Pulmonary artery endothelial cell (primary cell): ENCODE measurements around the gene FSTL1. TPM values are rescaled to one million over a fixed set of nuclear protein-coding genes. Genes with fewer than 3 reads are reported as not detected.

ENCODE experiments used
- DNase-seq: peaks from one replicate; pipeline ENCODE4 v3.0.0-alpha.2; 2011; ENCODE audit warnings: low read depth, low spot score
- total RNA-seq: library from RNA; depleted of rRNA; stranded (reverse); fragments of >200 nt; gene quantifications from 2 replicates; pipeline ENCODE4 v1.2.3, GENCODE V29; 2014

Gene FSTL1, protein sequence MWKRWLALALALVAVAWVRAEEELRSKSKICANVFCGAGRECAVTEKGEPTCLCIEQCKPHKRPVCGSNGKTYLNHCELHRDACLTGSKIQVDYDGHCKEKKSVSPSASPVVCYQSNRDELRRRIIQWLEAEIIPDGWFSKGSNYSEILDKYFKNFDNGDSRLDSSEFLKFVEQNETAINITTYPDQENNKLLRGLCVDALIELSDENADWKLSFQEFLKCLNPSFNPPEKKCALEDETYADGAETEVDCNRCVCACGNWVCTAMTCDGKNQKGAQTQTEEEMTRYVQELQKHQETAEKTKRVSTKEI
- total RNA-seq = 517 and 690 TPM in 2 replicates

DNA sequence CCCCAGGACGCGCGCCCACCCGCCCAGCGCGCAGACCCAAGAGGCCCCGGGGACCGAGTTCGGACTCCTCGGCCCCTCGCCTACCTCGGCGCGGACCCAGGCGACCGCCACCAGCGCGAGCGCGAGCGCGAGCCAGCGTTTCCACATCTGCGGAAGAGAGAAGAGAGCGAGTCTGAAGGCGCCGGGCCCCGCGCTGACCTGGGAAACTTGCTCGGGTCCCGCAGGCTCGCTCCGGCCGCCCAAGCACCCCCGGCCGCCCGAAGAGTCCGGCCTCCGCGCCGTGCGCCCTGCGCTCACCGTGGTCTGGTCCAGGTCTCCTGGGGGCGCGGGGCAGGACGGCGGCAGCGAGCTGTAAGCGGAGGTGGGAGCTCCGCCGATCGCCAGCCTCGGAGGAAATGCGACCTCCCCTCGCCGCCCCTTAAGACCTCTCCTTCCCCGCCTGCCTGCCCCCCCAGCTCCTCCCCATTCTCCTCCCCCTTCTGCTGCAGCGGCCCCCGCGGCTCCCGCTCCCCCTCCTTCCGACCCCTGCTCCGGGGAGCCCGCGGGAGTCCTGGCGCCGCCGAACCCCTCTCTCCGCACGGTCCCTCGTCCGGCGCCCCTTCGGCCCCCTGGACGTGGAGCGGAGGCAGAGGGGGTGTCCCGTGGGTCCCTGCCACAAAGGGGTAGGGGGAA is at the start of gene FSTL1:
TSS of gene FSTL1 (minus strand) at position 393 of the 672 bp plus-strand sequence. CDS start at position 147, 246 bp downstream.
- no peak for DNase-seq

DNA sequence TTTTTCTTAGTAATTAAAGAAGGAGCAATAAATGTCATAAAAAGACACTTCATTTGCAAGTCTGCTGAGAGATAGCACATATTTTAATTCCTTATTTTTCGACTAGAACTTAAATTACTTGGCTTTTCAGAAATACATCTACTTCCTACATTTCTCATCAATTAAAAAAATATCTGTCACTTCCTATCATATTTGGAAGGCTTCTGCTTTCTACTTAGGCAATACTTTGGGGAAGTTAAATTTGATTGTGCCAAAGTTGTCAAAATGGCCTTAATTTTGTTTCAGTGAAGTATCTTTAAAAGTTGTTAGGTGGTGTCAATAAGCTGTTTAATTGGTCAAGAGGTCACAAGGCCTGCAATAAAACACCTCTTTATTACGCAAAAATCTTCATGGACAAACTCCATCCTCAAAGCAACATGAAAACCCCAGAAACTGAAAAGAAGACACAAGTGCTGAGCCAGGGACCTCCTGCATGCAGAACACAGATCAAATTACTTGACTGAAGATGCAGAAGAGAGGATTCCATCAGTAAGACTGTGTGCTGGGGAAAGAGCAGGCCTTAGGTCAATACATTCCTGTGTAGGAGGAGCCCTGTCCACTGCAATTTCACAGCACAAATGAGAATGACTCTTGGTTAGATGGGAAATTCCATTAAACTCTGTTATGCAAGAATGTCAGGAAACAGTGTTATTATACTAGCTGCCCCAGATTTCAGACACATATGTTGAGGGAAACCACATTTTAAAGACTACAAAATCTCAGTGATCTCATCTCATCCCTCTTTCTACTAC is 48.0 kb upstream of the FSTL1 start:
- peak; percentile 41 for DNase-seq

DNA sequence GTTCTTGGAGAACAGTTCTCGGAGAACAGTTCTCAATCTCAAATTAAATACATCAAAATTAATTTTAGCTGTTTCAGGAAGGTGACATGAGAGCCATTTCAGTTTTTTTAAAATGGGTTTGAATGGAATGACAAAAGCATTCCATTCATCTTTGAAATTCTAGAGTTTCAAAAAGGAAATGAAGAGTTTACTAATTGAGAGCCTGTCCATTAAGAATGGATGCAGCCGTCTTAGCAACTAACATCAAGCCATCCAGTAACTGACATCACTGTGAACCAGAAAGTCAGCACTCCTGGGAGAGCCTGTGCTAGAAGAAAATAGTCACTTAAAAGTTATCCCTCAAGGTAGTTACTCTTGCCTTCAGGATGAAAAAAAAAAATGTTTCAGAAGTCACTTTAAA is 47.0 kb upstream of the FSTL1 start:
- DNase-seq = no peak

DNA sequence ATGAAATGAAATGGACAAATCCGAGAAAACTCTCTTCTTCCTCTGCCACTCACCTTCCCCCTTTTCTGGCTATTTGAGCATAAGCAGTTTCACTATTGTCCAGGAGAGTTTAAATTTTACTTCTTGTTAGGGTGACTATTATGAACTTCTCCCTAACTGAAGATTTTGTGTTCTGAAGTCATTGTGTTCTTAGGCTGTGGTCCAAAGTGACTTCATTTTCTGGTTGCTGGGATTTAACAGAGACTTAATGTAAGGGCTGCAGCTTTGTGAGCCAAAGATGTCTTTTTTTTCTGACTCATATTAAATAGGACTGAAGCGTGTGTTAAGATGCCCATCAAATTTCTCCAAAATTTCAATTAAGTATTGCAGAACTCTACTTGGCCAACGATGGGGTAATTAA is 46.5 kb upstream of the FSTL1 start:
- peak; percentile 60 for DNase-seq

DNA sequence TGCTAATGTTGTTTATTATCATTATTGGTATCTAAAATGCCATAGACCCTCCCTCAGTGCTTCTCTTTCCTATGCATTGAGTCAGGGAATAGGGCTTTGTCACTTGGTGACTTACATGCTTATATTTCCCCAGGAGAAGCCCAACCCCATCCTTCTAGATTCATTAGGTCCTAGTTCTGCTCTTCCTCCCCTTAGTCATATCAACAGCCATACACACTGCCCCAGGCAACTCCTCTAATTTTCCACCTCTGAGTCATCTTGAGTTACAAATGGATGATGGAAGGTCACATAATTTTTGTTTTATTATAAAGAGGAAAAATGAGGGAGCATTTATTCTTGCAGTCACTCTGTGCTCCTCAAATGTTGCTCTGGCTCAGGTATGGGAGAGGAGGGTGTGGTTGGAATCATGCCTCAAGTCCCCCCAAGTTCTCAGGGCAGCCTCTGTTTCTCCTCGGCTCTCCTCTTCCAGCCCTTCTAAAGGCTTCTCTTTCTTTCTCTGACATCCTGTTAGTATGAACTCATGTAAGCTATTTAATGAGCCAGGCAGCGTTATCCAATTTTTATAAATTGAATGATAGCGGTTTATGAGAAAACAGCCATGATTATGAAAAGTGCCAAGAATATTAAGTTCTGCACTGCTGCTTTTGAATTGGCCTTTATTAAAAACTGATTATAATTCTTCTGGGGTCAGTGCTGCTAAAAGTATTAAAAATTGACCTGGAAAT is 45.6 kb upstream of the FSTL1 start:
- peak; percentile 20 for DNase-seq

DNA sequence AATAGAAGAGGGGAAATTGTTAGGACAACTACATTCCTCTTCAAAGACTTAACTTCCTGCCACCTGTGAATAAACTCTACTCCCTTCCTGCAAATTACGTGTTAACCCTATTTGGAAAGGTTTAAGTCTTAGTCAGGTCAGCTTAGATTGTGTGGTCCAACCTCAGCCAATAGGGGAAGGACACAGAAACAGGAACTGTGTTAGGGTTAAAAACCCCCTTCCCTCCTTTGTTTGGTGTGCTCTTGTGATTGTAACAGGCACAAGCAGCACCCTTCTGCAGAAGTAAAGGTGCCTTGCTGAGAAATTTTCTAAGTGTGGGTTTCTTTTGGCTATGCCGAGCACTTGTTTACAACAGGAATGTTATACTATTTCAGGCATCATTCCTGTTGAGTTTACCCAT is 45.0 kb upstream of the FSTL1 start:
- DNase-seq = no peak

DNA sequence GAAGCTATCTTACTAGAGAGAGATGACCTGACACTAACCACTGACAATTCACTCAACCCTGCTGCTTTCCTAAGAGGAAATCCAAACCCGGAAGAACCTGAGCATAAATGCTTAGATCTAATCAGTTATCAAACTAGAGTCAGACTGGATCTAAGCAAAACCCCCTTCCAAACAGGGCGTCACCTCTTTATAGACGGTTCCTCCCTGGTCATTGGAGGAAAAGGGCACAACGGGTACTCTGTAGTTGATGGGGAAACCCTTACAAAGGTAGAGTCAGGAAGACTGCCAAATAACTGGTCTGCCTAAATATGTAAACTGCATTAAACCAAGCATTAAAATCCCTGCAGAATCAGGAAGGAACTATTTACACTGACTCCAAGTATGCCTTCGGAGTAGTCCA is 41.3 kb upstream of the FSTL1 start:
- no peak for DNase-seq

DNA sequence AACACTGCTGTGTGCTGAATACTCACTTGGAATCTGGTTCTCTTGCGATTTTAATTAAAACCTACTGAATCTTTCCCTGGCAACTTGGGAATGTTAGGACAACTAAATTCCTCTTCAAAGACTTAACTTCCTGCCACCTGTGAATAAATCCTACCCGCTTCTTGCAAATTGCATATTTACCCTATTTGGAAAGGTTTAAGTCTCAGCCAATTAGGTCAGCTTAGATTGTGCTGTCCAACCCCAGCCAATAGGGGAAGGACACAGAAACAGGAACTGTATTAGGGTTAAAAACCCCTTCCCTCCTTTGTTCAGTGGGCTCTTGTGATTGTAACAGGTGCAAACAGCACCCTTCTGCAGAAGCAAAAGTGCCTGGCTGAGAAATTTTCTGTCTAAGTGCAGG is 38.6 kb upstream of the FSTL1 start:
- no peak for DNase-seq

DNA sequence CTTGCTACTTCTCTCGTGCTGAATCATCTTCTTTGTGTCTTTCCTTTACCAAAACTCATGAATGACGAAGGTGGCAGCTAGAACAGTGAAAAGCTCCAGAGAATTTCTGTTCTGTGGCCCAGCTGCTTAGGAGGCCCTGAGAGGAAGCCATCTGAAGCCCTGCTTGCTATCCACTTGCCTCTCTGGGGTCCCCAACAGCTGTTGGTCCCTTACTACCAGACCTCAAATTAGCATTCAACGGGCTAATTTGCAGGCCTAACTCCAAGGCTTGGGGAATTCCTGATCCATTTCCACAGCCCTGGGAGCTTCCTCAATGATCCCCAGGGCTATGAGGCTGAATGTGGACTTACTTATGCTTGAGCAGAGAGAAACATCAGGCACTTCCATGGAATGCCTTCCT is 37.5 kb upstream of the FSTL1 start:
- DNase-seq = no peak

DNA sequence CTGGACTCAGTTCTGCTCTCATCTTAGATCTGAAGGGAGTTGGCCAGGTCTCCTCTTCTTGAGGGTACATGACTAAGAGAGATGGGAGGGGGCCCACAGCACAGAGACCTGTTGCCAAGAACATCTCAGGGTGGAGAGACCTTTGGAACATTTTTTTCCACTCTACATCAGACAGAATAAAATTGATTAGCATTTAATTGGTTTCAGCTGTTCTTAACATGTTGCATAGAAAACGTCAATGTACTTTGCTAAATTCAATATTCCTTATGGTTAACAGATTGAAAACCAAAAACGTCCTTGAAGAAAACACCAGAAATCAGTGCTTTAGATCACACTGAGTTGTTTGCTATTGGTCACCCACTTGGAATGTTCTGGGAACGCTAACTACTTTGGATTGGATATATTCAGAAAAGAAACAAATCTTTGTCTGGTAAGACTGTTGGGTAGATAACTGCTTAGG is 36.4 kb upstream of the FSTL1 start:
- DNase-seq = no peak

DNA sequence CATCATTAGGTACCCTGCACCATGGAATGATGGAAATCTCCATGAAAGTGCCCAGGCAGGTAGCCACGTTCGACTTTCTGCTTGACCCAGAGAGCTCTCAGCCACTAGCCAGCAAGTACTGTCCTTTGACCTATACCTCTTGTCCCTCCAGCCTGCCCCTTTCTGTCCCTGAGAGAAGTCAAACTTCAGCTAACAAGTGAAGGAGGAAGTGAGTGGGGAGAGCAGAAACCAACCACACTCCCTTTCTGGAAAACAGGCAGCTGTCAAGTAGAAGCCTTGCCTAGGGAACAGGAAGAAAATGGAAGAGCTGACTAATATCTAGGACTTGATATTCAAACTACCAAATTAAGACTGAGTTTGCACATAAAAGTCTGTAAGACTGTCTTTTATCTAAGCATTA is 30.3 kb upstream of the FSTL1 start:
- DNase-seq = no peak

DNA sequence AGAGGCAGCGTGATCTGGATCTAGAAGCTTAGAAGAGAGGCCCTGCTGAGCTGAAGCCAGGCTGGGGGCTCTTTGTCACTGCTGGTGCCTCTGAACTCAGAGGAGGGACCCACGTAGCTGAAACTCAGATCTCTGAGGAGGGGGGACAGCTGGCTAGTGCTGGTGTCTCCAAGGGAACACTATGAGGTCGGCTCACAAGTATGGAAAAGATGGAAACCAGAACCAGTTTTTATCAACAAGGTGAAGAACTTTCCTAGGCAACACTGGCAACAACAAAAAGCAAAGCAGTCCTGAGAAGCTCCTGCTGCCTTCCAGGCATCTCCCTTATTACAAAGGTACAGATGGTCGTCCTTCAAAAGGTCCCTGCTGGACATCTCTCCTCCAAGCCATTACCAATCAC is 27.0 kb upstream of the FSTL1 start:
- no peak for DNase-seq

DNA sequence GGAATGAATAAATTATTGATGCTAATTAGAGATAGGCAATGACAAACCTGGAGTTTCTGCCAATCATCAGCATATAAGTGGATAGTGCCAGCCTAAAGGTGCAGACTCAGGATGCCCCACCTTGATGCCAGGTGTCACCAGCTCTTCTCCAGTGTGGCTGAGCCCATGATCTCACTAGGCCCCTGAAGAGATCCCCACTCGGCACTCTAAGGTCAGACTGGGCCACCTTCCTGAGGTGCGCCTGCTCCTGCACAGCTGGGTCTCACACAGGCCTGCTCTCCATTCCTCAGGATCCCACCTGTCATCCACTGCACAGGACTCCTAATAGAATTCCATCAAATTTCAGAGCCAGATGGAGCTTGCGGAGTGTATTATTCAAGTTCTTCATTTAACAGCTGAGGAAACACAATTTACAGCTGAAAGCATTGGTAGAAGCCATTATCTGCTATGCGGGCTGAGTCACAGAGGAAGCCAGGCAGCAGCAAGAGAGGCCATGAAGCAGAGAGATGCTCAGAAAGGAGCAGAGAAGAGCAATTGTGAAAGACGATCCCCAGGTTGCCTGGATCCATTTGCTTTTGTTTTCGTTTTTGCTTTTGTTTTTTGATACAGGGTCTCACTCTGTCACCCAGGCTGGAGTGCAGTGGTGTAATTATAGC is 25.1 kb upstream of the FSTL1 start:
- DNase-seq = no peak

DNA sequence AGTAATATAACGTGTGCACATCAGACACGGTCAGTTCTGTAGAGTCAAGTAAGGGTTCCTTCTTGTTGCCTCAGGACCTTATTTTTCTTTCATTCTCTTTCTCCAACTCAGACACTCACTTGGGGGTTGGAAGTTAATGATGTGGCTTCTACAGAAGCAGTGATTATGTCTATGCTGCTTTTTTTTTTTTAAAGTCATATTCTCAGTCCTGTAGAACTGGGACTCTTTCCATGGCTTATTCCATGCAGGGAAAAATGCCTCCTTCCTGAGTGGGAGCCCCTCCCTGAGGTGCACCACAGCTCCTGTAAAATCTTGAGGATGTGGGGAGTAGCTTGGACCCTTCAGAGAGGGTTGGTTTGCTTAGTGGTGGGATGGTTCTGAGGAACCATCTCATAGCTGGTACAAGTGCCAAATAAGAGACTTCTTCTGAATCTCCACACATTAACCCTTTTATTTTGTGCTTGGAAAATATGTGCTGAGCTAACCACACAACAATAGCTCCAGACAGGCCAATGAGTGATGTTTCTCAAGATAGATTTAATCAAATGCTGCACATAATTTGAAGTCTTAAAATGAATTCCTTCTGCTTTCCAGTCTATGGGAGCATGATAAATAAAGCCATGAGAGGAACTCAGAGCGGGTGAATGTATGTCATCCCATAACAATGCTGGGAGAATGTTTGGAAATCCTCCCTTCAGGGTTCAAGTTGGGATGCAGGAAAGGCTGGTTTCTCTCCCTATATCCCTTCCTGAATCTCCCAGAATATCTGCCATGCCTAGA is 23.3 kb upstream of the FSTL1 start:
- no peak for DNase-seq

DNA sequence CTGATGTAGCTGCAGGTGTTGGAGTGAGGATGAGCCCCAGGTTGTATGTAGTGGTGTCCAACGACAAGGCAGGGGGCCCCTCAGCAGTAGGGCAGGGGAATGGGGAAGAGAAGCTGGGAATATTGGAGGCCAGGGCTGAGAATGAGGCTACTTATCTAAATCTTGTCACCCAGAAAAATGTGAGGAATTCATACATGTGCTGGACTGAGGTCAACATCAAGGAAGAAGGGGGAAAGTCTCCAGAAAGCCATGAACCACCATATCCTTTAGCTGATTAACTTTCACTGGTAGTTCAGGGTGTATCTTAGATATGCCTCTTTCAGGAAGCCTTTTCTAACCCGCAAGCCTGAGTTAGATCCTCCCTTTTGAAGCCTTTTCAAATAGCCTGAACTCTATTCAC is 22.6 kb upstream of the FSTL1 start:
- no peak for DNase-seq

DNA sequence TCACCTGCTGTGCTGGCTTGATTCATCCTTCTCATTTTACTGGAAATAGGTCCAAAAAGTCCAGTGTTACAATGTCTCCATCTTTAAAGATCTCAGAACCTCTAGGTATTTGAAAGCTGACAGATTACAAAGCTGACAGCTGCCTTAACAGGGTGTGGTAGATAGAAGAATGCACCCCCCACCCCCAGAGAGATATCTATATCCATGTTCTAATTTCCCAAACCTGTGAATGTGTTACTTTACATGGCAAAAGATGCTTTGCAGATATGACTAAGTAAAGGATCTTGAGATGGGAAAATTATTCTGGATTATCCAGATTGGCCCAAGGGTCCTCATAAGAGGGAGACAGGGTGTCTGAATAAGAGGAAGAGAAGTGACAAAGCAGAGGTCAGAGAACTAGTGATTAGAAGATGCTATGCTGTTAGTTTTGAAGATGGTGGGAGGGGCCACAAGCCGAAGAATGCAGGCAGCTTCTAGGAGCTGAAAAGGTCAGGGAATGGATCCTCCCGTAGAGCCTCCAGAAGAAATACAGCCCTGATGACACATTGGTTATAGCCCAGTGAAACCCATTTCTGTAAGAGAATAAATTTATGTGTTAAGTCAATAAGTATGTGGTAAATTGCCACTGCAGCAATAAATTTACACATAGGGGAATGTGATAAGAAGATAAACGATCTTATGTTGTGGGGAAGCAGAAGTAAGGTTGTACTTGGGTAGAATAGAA is 21.5 kb upstream of the FSTL1 start:
- DNase-seq = no peak

DNA sequence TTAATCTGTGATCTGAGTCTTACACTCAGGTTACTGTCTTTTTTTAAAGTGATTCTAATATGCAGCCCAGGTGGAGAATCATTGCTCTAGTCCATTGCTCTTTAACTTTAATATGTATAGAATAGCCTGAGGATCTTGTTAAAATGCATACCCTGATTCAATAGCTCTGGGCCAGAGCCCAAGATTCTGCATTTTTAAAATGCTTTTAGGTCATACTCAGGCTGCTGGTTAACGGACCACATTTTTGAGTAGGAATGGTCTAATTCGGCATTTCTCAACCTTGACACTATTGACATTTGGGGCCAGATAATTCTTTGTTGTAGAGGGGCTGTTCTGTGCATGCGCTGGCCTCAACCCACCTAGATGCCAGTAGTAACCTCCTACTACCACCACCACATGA is 20.9 kb upstream of the FSTL1 start:
- no peak for DNase-seq

DNA sequence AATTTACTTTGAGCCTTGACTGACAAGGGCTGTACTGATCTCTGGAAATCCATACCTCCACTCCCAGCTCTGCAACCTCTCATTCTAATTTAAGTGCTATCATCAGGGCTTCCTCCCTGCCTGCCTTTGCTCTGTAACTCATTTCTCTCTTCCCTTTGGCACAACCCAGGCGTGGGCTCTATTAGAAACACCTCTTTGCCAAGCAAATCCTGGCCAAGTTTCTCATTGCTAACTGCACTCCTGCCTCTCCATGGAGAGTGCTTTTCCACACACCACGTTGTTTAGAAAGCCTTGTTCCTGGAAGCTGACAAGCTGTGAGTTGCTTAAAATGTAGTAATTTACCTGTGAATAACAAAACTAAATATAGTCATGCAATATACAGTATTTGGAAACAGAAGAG is 20.1 kb upstream of the FSTL1 start:
- no peak for DNase-seq

DNA sequence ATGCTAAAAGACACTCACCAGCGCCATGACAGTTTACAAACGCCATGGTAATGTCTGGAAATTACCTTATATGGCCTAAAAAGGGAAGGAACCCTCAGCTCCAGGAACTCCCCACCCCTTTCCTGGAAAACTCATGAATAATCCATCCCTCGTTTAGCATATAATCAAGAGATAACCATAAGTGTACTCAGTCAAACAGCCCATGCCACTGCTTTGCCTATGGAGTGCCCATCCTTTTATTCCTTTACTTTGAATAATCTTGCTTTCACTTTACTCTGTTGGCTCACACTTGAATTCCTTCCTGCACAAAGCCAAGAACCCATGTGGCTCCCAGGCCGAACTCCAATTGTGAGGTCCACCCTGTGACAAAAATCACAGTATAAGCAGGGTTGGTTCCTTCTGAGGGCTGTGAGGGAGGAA is 19.1 kb upstream of the FSTL1 start:
- no peak for DNase-seq

DNA sequence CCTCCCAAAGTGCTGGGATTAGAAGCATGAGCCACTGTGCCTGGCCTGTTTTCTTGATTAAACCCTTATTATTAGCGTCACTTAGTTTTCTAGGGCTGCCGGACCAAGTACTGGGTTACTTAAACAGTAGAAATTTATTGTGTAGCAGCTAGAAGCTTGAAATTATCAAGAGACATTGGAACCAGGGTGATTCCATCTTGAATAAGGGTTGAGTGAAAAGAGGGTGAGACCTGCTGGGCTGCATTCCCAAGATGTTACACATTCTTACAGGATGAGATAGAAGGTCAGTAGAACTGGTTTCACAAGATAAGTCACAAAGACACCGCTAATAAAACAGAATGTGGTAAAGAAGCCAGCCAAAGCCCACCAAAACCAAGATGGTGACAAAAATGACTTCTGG is 18.6 kb upstream of the FSTL1 start:
- DNase-seq = no peak
